GM18505 (cell line): ENCODE measurements around the gene LAMTOR1.

ENCODE experiments used
- ATAC-seq: cut with Tn5 transposase; IDR thresholded peaks from one replicate; pipeline ENCODE4 v1.9.1; 2021; ENCODE audit not compliant: unreplicated experiment
- POLR2A ChIP-seq: IDR thresholded peaks from 4 replicates; pipeline ENCODE4 v1.6.1; 2011; ENCODE audit warnings: borderline replicate concordance; ENCODE audit not compliant: insufficient read depth, insufficient read length; ENCODE audit errors: extremely low read depth

LAMTOR1 gene

GRCh38 chr11:72083414-72083813 is 19.7 kb downstream of the LAMTOR1 start:
- ATAC-seq = no peak
- TF ChIP-seq POLR2A = no peak

GRCh38 chr11:72081821-72082453 is 21.2 kb downstream of the LAMTOR1 start:
- ATAC-seq = no peak

GRCh38 chr11:72081184-72081644 is 21.9 kb downstream of the LAMTOR1 start:
- TF ChIP-seq POLR2A = no peak
- ATAC-seq = no peak

More at GRCh38 chr11:72081821-72082453, 21.2 kb downstream of the LAMTOR1 start:
- TF ChIP-seq POLR2A = no peak

GRCh38 chr11:72080326-72081183 is 22.5 kb downstream of the LAMTOR1 start, which contains the start of the genes LRRC51 and NUMA1:
LRRC51 (plus strand) TSS chr11:72080850; CDS start chr11:72089084, 8,234 bp downstream.
NUMA1 (minus strand) TSS chr11:72080542; CDS start chr11:72035943, 44,599 bp downstream.
- peak; percentile 94 for ATAC-seq
- TF ChIP-seq POLR2A = peak; percentile 74

DNA sequence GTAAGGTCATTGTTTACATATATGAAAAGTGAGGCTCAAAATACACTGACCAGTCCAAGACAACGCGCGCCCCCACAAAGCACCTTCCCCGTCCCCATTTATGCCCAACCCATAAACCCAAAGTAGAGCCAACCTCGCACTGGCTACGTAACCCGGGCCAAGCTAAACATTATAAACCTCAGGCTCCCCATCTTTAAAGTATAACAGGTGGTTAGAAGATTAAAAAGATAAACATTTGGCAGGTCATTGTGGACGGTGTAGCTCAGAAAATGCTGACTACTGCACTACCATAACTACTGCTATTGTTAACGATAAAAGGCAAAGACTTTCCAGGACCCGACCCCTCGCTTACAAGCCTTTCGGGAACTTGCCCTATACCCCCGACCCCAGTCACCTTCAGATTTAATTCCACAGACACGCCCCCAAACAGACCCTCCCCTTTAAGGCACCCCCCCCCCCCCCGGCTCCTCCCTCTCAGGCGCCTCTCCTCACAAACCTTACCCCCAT is 23.2 kb downstream of the LAMTOR1 start:
- ATAC-seq = no peak
- TF ChIP-seq POLR2A = no peak

GRCh38 chr11:72078477-72078876 is 24.6 kb downstream of the LAMTOR1 start:
- ATAC-seq = no peak
- no peak for TF ChIP-seq POLR2A

DNA sequence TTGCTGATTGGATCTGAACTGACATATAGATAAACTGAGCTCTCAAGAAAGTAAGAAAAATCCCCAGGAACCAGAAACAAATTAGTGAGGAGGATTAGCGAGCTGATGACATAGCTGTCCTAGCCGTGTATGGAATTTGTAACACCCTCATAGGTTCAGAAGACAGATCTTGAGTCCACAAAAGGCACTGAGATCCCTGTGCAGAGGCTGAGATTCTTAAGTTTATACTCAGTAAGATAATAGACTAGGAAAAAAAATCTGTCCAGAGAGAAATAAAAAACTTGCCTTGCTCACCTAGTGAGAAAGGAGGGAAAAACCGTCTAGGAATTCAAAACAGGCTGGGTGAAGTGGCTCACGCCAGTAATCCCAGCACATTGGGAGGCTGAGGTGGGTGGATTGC is 27.3 kb downstream of the LAMTOR1 start:
- ATAC-seq = no peak
- no peak for TF ChIP-seq POLR2A

DNA sequence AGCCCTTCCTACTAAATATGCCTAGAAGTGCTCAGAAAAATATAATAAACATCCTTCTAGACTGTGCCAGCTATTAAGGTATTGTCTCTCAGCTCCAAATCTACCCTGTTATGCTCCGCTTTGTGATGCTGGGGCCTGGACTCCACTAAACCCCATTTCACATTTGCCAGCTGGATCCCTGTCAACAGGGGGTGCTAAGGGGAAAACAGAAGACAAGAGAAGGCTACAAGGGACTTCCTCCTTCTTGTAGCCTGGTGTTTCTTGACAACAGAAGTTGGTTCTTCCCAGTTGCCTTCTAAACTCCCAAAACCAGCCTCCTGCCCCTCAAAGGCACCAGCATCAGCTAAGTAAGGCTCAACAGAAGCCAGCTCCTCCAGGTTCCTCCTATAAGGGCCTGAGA is 28.0 kb downstream of the LAMTOR1 start:
- no peak for ATAC-seq
- TF ChIP-seq POLR2A = no peak

DNA sequence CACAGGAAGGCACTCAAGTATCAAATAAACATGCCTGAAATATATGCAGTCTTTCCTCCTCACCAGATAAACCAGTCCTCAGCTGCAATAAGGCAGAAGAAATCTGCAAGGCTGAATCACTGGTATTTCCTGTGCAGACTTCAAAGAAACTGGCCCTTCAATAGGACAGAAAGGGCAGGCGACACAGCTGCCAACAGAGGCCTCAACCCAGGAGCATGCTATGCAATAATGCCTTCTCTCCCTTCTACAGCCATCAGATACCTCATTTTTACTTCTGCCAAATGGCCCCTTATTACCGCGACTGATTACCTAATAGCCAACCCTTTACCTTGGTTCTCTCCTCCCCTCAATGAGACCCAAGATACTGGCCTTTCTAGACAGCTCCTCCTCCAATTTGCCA is 30.7 kb downstream of the LAMTOR1 start:
- no peak for ATAC-seq
- no peak for TF ChIP-seq POLR2A

DNA sequence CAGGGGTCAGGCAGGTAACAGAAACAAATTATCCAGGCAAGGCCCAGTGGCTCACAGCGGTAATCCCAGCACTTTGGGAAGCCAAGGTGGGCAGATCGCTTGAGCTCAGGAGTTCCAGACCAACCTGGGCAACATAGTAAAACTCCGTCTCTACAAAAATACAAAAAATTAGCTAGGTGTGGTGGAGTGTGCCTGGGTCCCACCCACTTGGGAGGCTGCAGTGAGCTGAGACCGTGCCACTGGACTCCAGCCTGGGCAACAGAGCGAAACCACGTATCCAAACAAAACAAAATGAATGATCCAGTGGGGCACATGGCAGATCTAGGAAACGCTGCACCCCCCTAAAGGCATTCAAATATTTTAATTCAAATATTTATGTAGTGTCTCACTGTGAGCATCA is 32.6 kb downstream of the LAMTOR1 start:
- no peak for ATAC-seq
- TF ChIP-seq POLR2A = no peak

- peak; percentile 59 for TF ChIP-seq POLR2A
- ATAC-seq = no peak
These were observed 33.3 kb downstream of the LAMTOR1 start for GRCh38 chr11:72069787-72070251.

- no peak for ATAC-seq
- no peak for TF ChIP-seq POLR2A
These were observed 33.9 kb downstream of the LAMTOR1 start for GRCh38 chr11:72069200-72069599.

DNA sequence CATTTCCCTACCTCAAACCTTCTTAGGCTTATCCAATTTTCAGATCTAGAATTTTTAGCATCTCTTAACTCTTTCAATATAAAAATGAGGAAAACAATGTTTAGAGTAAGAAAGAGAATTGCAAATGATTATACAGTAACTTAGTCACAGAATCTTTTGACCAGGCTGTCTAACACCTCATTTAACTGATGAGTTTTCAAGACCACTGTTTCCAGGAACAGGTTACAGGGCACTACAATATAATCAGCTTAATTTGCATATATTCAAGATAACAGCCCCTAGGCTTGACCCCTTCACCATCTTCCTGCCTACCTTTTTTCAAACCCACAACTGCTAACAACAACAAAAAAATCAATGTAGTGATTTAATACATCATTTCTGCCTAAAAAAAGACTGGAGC is 35.4 kb downstream of the LAMTOR1 start:
- no peak for TF ChIP-seq POLR2A
- no peak for ATAC-seq
